Activated T-helper 2 cell treated with anti-CD3 and anti-CD28 coated beads, Interferon-gamma antibody, Interleukin-2, Interleukin-4, amounts not matched to agents 10 μg/mL and 5 μg/mL and 100 μg/mL, durations not matched to agents 14 hours and 24 hours and 36 hours (primary cell): ENCODE results near the gene SART3. TPM values are rescaled to one million over a fixed set of nuclear protein-coding genes. Genes with fewer than 3 reads are reported as not detected.
"Not testable (repeated sequence)": the region's sequence is repeated elsewhere in the genome, so short reads cannot be mapped to it uniquely, and the experiment has no call there.

ENCODE experiments used
- DNase-seq: peaks from one replicate; pipeline ENCODE4 v3.0.0; 2021; ENCODE audit warnings: low spot score
- H3K27ac Mint-ChIP-seq: one replicate; pipeline ENCODE4 v1.8.0; 2021; ENCODE audit warnings: mixed read lengths
- H3K27me3 Mint-ChIP-seq: one replicate; pipeline ENCODE4 v1.8.0; 2021; ENCODE audit warnings: low read depth, mixed read lengths
- H3K36me3 Mint-ChIP-seq: one replicate; pipeline ENCODE4 v1.8.0; 2021; ENCODE audit warnings: low read depth, mixed read lengths
- H3K4me1 Mint-ChIP-seq: one replicate; pipeline ENCODE4 v1.8.0; 2021; ENCODE audit warnings: low read depth, mixed read lengths
- H3K4me3 Mint-ChIP-seq: one replicate; pipeline ENCODE4 v1.8.0; 2021; ENCODE audit warnings: low read depth, mild to moderate bottlenecking, moderate library complexity, mixed read lengths
- H3K9me3 Mint-ChIP-seq: one replicate; pipeline ENCODE4 v1.8.0; 2021; ENCODE audit warnings: mixed read lengths
- intact Hi-C: fragments of 100-400 bp; cut with micrococcal nuclease; formaldehyde crosslinking; loops from one replicate; pipeline ENCODE4 v1.15.1; 2023
- total RNA-seq: library from RNA; stranded (reverse); gene quantifications from 2 replicates; pipeline ENCODE4 v1.2.3, GENCODE V29; 2022

The SART3 gene
- total RNA-seq, 1 donor from 2014 or later, result 85.8 TPM

- Mint-ChIP-seq H3K27me3 (peaks cover 14% of the 10 kb centered on the region), H3K27ac (no peak overlapping the region), H3K4me1 (peaks cover 4% of the 10 kb centered on the region), H3K36me3 (no peaks in the 10 kb centered on the region), H3K4me3 (no peak overlapping the region), H3K9me3 (peaks cover 11% of the 10 kb centered on the region)
- intact Hi-C loops, result no loop called here
- DNase-seq, result no peak
Measured at GRCh38 chr12:108582509-108582908, 21.5 kb upstream of the SART3 start.

- no peak overlapping the region for H3K27ac Mint-ChIP-seq
- no peak for DNase-seq
- no peaks in the 10 kb centered on the region for H3K36me3 Mint-ChIP-seq
- peaks cover 4% of the 10 kb centered on the region for H3K4me1 Mint-ChIP-seq
- peaks cover 11% of the 10 kb centered on the region for H3K9me3 Mint-ChIP-seq
- intact Hi-C loops, result no loop called here
- peaks cover 16% of the 10 kb centered on the region for H3K27me3 Mint-ChIP-seq
- no peak overlapping the region for H3K4me3 Mint-ChIP-seq
Measured at GRCh38 chr12:108581311-108582227, 20.6 kb upstream of the SART3 start.

GRCh38 chr12:108580531-108580930 lies 19.6 kb upstream of the SART3 start:
- intact Hi-C loops, result no loop called here
- Mint-ChIP-seq H3K4me3 (no peak overlapping the region), H3K36me3 (no peaks in the 10 kb centered on the region), H3K4me1 (peaks cover 6% of the 10 kb centered on the region), H3K27ac (no peak overlapping the region), H3K9me3 (peaks cover 11% of the 10 kb centered on the region), H3K27me3 (peaks cover 14% of the 10 kb centered on the region)
- no peak for DNase-seq

- Mint-ChIP-seq H3K36me3 (no peaks in the 10 kb centered on the region), H3K27ac (peak overlapping the region; percentile 13), H3K27me3 (peaks cover 13% of the 10 kb centered on the region), H3K4me3 (no peak overlapping the region), H3K9me3 (peaks cover 11% of the 10 kb centered on the region), H3K4me1 (peaks cover 15% of the 10 kb centered on the region)
- intact Hi-C loops, result no loop called here
- DNase-seq, result no peak
Measured at GRCh38 chr12:108578813-108579212, 17.8 kb upstream of the SART3 start.

GRCh38 chr12:108578264-108578663 lies 17.3 kb upstream of the SART3 start:
- Mint-ChIP-seq H3K4me3 (no peak overlapping the region), H3K9me3 (peaks cover 11% of the 10 kb centered on the region), H3K27me3 (peaks cover 13% of the 10 kb centered on the region), H3K27ac (no peak overlapping the region), H3K4me1 (peaks cover 19% of the 10 kb centered on the region), H3K36me3 (no peaks in the 10 kb centered on the region)
- intact Hi-C loops, result no loop called here
- DNase-seq, result no peak

- Mint-ChIP-seq H3K27me3 (peaks cover 13% of the 10 kb centered on the region), H3K27ac (no peak overlapping the region), H3K4me1 (peaks cover 26% of the 10 kb centered on the region), H3K4me3 (no peak overlapping the region), H3K36me3 (no peaks in the 10 kb centered on the region), H3K9me3 (peaks cover 11% of the 10 kb centered on the region)
- intact Hi-C loops, result no loop called here
- no peak for DNase-seq
Measured at GRCh38 chr12:108577458-108577857, 16.5 kb upstream of the SART3 start.

GRCh38 chr12:108576660-108577234 lies 15.8 kb upstream of the SART3 start:
- Mint-ChIP-seq H3K4me3 (no peak overlapping the region), H3K4me1 (peaks cover 26% of the 10 kb centered on the region), H3K9me3 (peaks cover 11% of the 10 kb centered on the region), H3K36me3 (no peaks in the 10 kb centered on the region), H3K27me3 (peaks cover 13% of the 10 kb centered on the region), H3K27ac (no peak overlapping the region)
- intact Hi-C loops, result no loop called here
- no peak for DNase-seq

GRCh38 chr12:108575199-108575912 lies 14.4 kb upstream of the SART3 start:
- H3K27ac Mint-ChIP-seq, result no peak overlapping the region
- H3K4me3 Mint-ChIP-seq, result no peak overlapping the region
- no peak for DNase-seq
- peaks cover 30% of the 10 kb centered on the region for H3K4me1 Mint-ChIP-seq
- peaks cover 11% of the 10 kb centered on the region for H3K9me3 Mint-ChIP-seq
- intact Hi-C loops, result no loop called here
- peaks cover 4% of the 10 kb centered on the region for H3K36me3 Mint-ChIP-seq
- H3K27me3 Mint-ChIP-seq, result peaks cover 9% of the 10 kb centered on the region

GRCh38 chr12:108574276-108574675 lies 13.3 kb upstream of the SART3 start:
- not testable (repeated sequence) for H3K27ac Mint-ChIP-seq

GRCh38 chr12:108573317-108573716 lies 12.3 kb upstream of the SART3 start:
- H3K9me3 Mint-ChIP-seq, result peaks cover 2% of the 10 kb centered on the region
- peaks cover 21% of the 10 kb centered on the region for H3K36me3 Mint-ChIP-seq
- H3K27me3 Mint-ChIP-seq, result peaks cover 7% of the 10 kb centered on the region
- no peak for DNase-seq
- intact Hi-C loops, result no loop called here
- H3K4me1 Mint-ChIP-seq, result peaks cover 38% of the 10 kb centered on the region
- no peak overlapping the region for H3K4me3 Mint-ChIP-seq
- H3K27ac Mint-ChIP-seq, result no peak overlapping the region

More at GRCh38 chr12:108574276-108574675, 13.3 kb upstream of the SART3 start:
- H3K27me3 Mint-ChIP-seq, intact Hi-C loops, H3K4me3 Mint-ChIP-seq, DNase-seq: not testable (repeated sequence)
- H3K9me3 Mint-ChIP-seq, result peaks cover 11% of the 10 kb centered on the region
- peaks cover 32% of the 10 kb centered on the region for H3K4me1 Mint-ChIP-seq
- H3K36me3 Mint-ChIP-seq, result peaks cover 12% of the 10 kb centered on the region

GRCh38 chr12:108572166-108572790 lies 11.3 kb upstream of the SART3 start:
- Mint-ChIP-seq H3K9me3 (no peaks in the 10 kb centered on the region), H3K4me3 (no peak overlapping the region), H3K27ac (no peak overlapping the region), H3K4me1 (peaks cover 45% of the 10 kb centered on the region), H3K27me3 (peaks cover 3% of the 10 kb centered on the region), H3K36me3 (peaks cover 32% of the 10 kb centered on the region)
- DNase-seq, result no peak
- intact Hi-C loops, result no loop called here

- DNase-seq, result no peak
- intact Hi-C loops, result no loop called here
- Mint-ChIP-seq H3K27me3 (peaks cover 3% of the 10 kb centered on the region), H3K4me3 (no peak overlapping the region), H3K36me3 (peaks cover 38% of the 10 kb centered on the region), H3K9me3 (no peaks in the 10 kb centered on the region), H3K4me1 (peaks cover 45% of the 10 kb centered on the region), H3K27ac (no peak overlapping the region)
Measured at GRCh38 chr12:108571609-108572165, 10.7 kb upstream of the SART3 start.
